Measurements from ENCODE around the gene PHLDB3. TPM values are rescaled to one million over a fixed set of nuclear protein-coding genes. Genes with fewer than 3 reads are reported as not detected.

Gene PHLDB3
- total and polyA plus RNA-seq, 2 of the 4 experiments (the other 2 are of a cell fraction) = 2.9 to 10.6 TPM

- TF ChIP-seq BHLHE40 (IDR thresholded peaks at IDR 0.05; ENCODE audit: low read depth, low read length) = no peak
Observed at GRCh38 chr19:43501661-43502418, 2.7 kb downstream of the PHLDB3 start (continued).

DNA sequence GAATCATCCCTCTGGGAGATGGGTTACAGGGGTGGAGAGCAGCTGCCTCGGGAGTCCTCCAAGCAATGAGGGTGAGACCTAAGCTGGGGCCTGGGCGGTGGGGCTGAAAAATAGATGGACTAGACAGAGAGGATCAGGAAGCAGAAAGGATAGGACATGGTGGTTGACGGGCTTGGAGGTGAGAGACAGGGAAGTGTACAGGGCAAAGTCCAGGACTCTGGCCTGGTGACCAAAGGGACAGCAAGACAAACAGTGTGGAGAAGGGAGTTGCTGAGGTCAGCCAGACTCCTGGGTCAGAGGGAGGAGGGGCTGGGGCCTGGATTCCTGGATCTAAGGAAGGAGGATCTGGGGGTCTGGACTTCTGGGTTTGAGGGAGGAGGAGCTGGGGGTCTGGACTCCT, 5.5 kb downstream of the PHLDB3 start:
- ChIA-PET CTCF (no interaction called here), POLR2A (ENCODE audit: unreplicated experiment) (no interaction called here)
- no peak overlapping the region for H3K14ac ChIP-seq (replicated peaks; ENCODE audit: low read depth, low read length)
- no peaks in the 10 kb centered on the region for H3K9me3 ChIP-seq (ENCODE audit: control insufficient read depth, insufficient read depth, low read length)
- H3K4me2 ChIP-seq (ENCODE audit: low read depth, low read length) = no peak overlapping the region
- H2AFZ ChIP-seq (replicated peaks; ENCODE audit: low read length, poor library complexity) = no peak overlapping the region
- H3K79me1 ChIP-seq (ENCODE audit: low read depth in 1 of 2, low read length in 2 of 2) = peaks cover 0 to 11% of the 10 kb centered on the region in 2 experiments; a peak in 3 of 4 replicates
- intact Hi-C loops (cut with micrococcal nuclease) (no loop called here), dilution Hi-C loops (cut with HindIII; ENCODE audit: low sequenced_read_pairs, unreplicated experiment) (no loop called here), in situ Hi-C loops (cut with MboI; ENCODE audit: low sequenced_read_pairs) (no loop called here)
- BruUV-seq (replicated peaks) = no TSS peak
- ATAC-seq (ENCODE audit: low read depth) (no peak), DNase-seq (no peak)
- H3K18ac ChIP-seq (ENCODE audit: low read depth, low read length) = no peak overlapping the region
- no peaks in the 10 kb centered on the region for H3K9me1 ChIP-seq (ENCODE audit: insufficient read depth, low read length)
- peaks cover 3% of the 10 kb centered on the region; the same call in 1 of the 2 replicates for H3K4me1 ChIP-seq (ENCODE audit: control insufficient read depth, insufficient read depth, low read length)
- H4K91ac ChIP-seq (ENCODE audit: insufficient read depth, low read depth, low read length) = no peak overlapping the region
- no peak overlapping the region for H4K5ac ChIP-seq (ENCODE audit: low read depth, low read length)
- no peak overlapping the region for H2BK120ac ChIP-seq (ENCODE audit: low read depth, low read length)
- no peak overlapping the region for H3K9ac ChIP-seq (ENCODE audit: low read depth, low read length)
- H3K4ac ChIP-seq (ENCODE audit: low read depth, low read length) = no peak overlapping the region
- no peaks in the 10 kb centered on the region; the same call in 1 of the 2 replicates for H4K20me1 ChIP-seq (ENCODE audit: insufficient read depth, low read length)
- H3K27ac ChIP-seq (ENCODE audit: insufficient read depth, low read length) = no peak overlapping the region
- no peak overlapping the region for H2BK15ac ChIP-seq (ENCODE audit: low read depth, low read length)
- 79% methylated on average over 3 of the region's 3 CpGs; no CpG with 5 or more reads in 1 of the 2 experiments for WGBS, 2 experiments (ENCODE audit: extremely low coverage in 2 of 2, insufficient read length in 1 of 2)
- H3K4me3 ChIP-seq (ENCODE audit: insufficient read depth, low read depth, low read length) = no peak overlapping the region
- no peak overlapping the region for H2AK9ac ChIP-seq (replicated peaks; ENCODE audit: low read depth, low read length, poor library complexity)
- no peak overlapping the region for H4K8ac ChIP-seq (ENCODE audit: low read depth in 2 of 2, low read length in 2 of 2)
- no peak overlapping the region for H2BK20ac ChIP-seq (ENCODE audit: low read depth, low read length)
- no peaks in the 10 kb centered on the region for H3K27me3 ChIP-seq (ENCODE audit: control insufficient read depth, insufficient read depth, low read length)
- H3K23ac ChIP-seq (ENCODE audit: low read depth, low read length) = no peak overlapping the region
- no peak overlapping the region for H2BK5ac ChIP-seq (ENCODE audit: low read depth, low read length, poor library complexity, severe bottlenecking)
- peaks cover 21% of the 10 kb centered on the region for H3K36me3 ChIP-seq (ENCODE audit: control insufficient read depth, insufficient read depth, low read length)
- no peak overlapping the region for H3K56ac ChIP-seq (ENCODE audit: extremely low read depth, insufficient read depth, low read length)
- TF ChIP-seq POLR2A (IDR thresholded peaks at IDR 0.05; ENCODE audit: low read depth, low read length) (no peak), CEBPB (IDR thresholded peaks at IDR 0.05; ENCODE audit: low read depth, low read length) (no peak), MAZ (IDR thresholded peaks at IDR 0.05; ENCODE audit: borderline replicate concordance, low read depth, low read length) (no peak), CHD1 (IDR thresholded peaks at IDR 0.05; ENCODE audit: low read depth, low read length) (no peak), MXI1 (IDR thresholded peaks at IDR 0.05; ENCODE audit: borderline replicate concordance, low read depth, low read length) (no peak), RAD21 (IDR thresholded peaks at IDR 0.05; ENCODE audit: low read length) (no peak), RFX5 (IDR thresholded peaks at IDR 0.05; ENCODE audit: low read depth, low read length) (no peak)
- TF ChIP-seq, protein P1, sequence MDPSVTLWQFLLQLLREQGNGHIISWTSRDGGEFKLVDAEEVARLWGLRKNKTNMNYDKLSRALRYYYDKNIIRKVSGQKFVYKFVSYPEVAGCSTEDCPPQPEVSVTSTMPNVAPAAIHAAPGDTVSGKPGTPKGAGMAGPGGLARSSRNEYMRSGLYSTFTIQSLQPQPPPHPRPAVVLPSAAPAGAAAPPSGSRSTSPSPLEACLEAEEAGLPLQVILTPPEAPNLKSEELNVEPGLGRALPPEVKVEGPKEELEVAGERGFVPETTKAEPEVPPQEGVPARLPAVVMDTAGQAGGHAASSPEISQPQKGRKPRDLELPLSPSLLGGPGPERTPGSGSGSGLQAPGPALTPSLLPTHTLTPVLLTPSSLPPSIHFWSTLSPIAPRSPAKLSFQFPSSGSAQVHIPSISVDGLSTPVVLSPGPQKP (IDR thresholded peaks at IDR 0.05; ENCODE audit: borderline replicate concordance, low read depth, low read length) = no peak
- TF ChIP-seq, protein P2, sequence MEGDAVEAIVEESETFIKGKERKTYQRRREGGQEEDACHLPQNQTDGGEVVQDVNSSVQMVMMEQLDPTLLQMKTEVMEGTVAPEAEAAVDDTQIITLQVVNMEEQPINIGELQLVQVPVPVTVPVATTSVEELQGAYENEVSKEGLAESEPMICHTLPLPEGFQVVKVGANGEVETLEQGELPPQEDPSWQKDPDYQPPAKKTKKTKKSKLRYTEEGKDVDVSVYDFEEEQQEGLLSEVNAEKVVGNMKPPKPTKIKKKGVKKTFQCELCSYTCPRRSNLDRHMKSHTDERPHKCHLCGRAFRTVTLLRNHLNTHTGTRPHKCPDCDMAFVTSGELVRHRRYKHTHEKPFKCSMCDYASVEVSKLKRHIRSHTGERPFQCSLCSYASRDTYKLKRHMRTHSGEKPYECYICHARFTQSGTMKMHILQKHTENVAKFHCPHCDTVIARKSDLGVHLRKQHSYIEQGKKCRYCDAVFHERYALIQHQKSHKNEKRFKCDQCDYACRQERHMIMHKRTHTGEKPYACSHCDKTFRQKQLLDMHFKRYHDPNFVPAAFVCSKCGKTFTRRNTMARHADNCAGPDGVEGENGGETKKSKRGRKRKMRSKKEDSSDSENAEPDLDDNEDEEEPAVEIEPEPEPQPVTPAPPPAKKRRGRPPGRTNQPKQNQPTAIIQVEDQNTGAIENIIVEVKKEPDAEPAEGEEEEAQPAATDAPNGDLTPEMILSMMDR (conservative IDR thresholded peaks at IDR 0.05; ENCODE audit: low read depth, low read length) = no peak
- H2AK5ac ChIP-seq (ENCODE audit: low read depth, low read length) = no peak overlapping the region
